Left lobe of liver (tissue), 2 donors: ENCODE data around the gene MGAM2. TPM values are rescaled to one million over a fixed set of nuclear protein-coding genes. Genes with fewer than 3 reads are reported as not detected.

Experiments
- ATAC-seq: fragments of 200-7000 bp; cut with Tn5 transposase; one replicate; pipeline ENCODE4 v1.9.1; 2020; ENCODE audit warnings: mild to moderate bottlenecking, moderate library complexity
- DNase-seq: peaks from one replicate; pipeline ENCODE4 v3.0.0-alpha.2; 2020; ENCODE audit warnings: low spot score
- total RNA-seq: library from RNA; stranded (reverse); gene quantifications from one replicate; pipeline ENCODE4 v1.2.1, GENCODE V29; 2021
- donor health status: DM: no; HTN: no; CAD: no; lungs with moderate emphysema.
- donor health status: DM: no; HTN: yes; CAD: no.

The MGAM2 gene
- total RNA-seq, 1 donor from 2014 or later, result 0.05 TPM

- DNase-seq (no peak), ATAC-seq (no peak)
These were observed 2.7 kb downstream of the MGAM2 start for GRCh38 chr7:142114207-142114606.

- no peak for DNase-seq
- no peak for ATAC-seq
These were observed 9.0 kb downstream of the MGAM2 start for GRCh38 chr7:142120524-142120923.

- DNase-seq (no peak), ATAC-seq (no peak)
These were observed 11.7 kb downstream of the MGAM2 start for GRCh38 chr7:142123184-142123583.

- ATAC-seq (no peak), DNase-seq (no peak)
These were observed 13.9 kb downstream of the MGAM2 start for GRCh38 chr7:142125256-142125955.

DNA sequence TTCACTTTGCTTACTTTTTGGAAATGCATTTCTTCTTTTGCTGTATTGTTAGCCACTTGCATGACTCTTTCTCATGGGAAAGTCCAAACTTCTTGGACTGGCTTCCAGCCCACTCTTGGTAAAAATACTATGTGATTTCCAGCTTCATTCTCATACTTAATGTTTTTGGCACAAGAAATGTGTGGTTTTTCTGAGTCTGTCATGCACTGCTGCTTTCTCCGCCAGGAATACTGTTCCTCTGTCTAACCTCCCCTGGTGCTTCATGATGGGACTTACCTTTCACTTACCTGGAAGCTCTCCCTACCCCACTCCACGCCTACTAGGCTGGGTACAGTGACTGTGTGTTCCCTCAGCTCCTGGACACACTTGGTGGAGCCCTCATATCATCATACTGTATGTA is 18.7 kb downstream of the MGAM2 start:
- ATAC-seq (peak; percentile 68), DNase-seq (no peak)

- DNase-seq, result no peak
These were observed 20.1 kb downstream of the MGAM2 start for GRCh38 chr7:142131439-142132185.

DNA sequence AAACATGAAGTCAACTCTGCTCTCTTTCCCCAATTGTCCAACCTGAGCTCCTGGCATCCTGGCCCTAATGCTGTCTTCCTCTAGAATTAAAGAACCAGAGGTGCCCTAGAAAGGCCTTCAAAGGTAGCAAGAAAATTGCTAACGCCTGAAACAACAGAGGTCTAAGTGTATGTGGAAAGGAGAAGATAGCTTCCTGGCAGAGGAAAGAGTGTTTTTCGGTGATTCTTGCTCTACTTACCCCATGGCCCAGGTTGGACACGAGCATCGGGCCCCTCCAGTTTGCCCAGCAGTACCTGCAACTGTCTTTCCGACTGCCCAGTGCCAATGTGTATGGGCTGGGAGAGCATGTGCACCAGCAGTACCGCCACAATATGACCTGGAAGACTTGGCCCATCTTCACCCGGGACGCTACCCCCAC is 22.2 kb downstream of the MGAM2 start:
- no peak for ATAC-seq
- no peak for DNase-seq

More at GRCh38 chr7:142131439-142132185, 20.1 kb downstream of the MGAM2 start:
- ATAC-seq, result no peak

DNA sequence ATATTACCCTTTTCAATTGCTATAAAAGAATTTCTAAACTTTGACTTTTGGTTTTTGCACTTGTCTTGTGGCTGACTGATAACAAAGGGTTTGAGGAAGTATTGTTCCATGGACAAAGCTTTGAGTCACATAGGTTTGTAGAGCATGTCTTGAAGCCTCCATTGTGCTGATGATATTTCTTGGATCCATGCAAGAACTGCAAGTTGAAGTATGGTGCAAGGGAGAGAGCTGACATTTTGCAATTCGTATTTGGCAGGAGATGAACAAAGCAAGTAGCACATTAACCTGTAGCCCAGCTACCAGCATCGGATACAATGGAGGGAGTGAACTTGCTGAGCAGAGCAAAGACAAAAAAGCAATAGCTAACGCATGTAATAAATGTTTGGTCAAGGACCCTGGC is 23.4 kb downstream of the MGAM2 start:
- ATAC-seq (peak; percentile 98), DNase-seq (peak; percentile 56)

DNA sequence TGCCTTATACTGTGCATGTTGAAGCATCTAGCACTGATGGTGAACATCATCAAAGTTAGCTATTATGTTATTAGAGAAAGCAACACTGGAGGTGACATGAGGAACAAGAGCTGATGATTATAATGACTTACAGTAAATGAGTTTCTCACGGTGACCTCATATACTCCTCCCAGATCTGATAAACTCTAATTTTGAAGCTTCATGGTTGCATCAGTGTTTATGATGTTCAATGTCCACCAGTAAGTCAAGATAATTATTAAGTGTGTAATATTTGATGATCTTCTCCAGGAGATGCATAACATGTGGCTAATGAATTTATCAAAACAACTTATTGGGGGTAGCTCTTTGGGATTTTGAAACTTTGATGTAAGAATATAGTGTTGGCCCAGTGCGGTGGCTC is 27.5 kb downstream of the MGAM2 start:
- no peak for DNase-seq
- ATAC-seq, result no peak

DNA sequence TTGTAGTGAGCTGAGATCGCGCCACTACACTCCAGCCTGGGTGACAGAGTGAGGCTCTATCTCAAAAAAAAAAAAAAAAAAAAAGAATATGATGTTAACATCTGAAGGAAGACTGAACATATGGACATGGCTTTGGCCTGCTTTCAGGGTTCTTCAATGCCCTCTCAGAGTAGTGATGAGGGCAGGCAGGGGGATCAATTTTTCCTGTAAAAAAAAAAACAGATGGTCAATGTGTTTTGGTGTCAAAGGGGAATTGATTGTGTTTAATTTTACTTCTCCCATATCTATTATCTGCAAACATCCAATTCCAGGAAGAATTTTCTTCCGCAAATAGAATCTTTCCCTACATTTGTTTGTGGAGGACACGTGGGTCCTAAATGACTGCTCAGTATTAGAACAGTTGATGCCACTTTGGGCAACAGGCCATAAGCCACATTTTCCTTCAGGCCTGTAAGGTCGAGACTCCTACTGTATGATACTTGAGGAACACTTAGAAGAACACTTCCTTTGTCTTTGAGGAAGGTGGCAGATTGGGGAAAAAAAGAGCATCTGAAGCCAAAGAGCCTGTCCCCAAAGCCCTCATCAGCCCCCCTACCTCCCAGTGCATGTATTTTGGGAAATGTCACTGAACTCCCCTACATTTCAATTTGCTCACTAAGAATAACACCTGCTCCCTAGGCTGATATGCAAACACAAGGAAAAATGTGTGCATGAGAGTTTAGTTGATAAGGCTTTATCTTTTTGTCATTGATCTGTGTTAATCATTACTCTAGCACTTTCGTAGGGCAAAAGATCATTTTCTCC is 28.3 kb downstream of the MGAM2 start:
- DNase-seq, result no peak
- ATAC-seq, result peak; percentile 70

- no peak for DNase-seq
- peak; percentile 56 for ATAC-seq
These were observed 29.0 kb downstream of the MGAM2 start for GRCh38 chr7:142140401-142140959.

DNA sequence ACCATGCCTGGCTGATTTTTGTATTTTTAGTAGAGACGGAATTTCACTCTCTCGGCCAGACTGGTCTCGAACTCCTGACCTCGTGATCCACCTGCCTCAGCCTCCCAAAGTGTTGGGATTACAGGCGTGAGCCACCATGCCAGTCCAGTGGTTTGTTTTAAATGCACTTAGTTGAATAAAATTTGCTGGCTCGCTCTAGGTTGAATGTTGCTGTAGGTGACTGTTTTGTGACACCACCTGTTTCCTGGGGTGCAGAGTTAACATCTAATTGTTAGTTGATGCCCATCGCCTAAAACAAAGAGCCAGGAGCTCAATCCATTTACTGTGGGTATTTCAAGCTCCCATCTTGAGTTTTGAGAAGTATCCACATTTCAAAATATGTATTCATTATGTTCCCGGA is 31.2 kb downstream of the MGAM2 start:
- ATAC-seq, result no peak
- DNase-seq, result no peak

GRCh38 chr7:142146124-142146523 is 34.6 kb downstream of the MGAM2 start:
- ATAC-seq, result no peak

DNA sequence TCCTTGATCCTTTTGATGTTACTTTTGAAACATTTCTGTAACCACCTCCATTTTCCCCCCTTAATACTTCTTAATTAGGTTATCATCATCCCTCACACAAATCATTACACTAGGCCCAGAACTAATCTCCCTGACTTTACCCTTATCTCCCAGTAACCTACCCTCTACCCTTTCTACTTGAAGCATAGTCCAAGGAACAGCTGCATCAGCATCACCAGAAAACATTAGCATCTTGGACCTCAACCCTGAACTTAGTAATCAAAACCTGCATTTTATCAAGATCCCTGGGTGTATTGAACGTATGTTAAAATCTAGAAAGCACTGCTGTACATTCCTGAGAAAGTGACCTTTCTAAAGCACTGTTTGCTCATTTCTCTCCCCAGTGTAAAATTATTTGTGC is 38.8 kb downstream of the MGAM2 start:
- ATAC-seq, result no peak
- no peak for DNase-seq

More at GRCh38 chr7:142146124-142146523, 34.6 kb downstream of the MGAM2 start:
- DNase-seq, result no peak

- ATAC-seq (no peak), DNase-seq (no peak)
These were observed 39.4 kb downstream of the MGAM2 start for GRCh38 chr7:142150869-142151268.

GRCh38 chr7:142152076-142152475 is 40.6 kb downstream of the MGAM2 start:
- no peak for DNase-seq
- ATAC-seq, result peak; percentile 34

DNA sequence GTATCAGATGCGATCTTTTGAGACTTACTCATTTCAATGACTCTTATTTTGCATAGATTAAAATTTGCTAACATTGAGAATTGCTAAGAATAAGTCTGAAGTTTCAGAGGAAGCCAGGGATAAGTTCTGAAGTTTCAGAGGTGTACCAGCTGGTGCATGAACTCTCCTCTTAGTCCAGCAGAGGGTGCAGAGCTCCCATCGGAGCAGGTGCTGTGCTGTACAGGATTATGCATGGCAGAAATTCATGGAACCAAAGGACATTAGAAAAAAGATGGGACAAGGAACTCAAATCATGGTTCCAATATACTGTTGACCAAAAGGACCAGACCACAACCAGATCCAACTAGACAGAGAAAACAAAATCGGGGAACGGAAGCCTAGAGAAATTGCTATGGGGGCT is 41.9 kb downstream of the MGAM2 start:
- DNase-seq, result no peak
- ATAC-seq, result peak; percentile 85

DNA sequence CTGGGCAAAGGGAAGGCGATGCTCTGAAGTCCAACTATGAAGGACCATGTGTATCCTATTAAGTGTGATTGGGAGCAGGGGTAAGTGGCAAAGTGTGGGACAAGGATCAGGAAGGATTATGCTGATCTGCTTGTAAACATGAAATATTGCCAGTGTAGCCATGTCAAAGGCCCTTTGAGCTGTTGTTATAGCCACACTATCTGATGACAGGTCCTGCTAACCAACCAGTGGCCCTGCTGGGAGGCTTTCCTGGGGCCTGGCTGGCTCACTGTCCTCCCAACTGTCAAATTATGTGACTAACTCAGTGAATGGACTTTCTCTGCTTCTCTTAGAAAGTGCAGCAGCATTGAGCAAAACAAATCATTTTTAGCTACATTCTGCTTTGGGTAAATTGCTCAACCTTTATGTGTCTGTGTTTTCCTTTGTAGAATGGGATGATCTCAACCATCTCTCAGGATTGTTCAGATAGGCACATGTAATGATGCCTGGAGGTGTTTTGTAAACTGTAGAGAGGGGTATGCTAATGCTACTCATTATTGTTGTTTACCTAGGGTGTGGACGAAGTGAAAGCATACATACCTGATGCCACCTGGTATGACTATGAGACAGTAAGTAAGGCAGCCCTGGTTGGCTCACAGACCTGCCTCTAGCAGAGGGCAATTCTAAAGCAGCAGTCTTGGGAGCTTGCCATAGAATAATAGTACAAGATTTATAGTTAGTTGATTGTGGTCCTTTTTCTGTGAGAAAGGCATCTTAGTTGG is 47.4 kb downstream of the MGAM2 start:
- DNase-seq, result no peak
- ATAC-seq, result no peak

- no peak for ATAC-seq
These were observed 50.4 kb downstream of the MGAM2 start for GRCh38 chr7:142161921-142162320.

GRCh38 chr7:142168746-142169145 is 57.2 kb downstream of the MGAM2 start:
- ATAC-seq (no peak), DNase-seq (no peak)

More at GRCh38 chr7:142161921-142162320, 50.4 kb downstream of the MGAM2 start:
- DNase-seq, result no peak
